Measurements from ENCODE around the gene ZBTB24.

The ZBTB24 gene

GRCh38 chr6:109458774-109459531, 24.1 kb downstream of the ZBTB24 start:
- H3K4me1 ChIP-seq (ENCODE audit: control insufficient read depth in 1 of 2, insufficient read depth in 2 of 2, low read length in 2 of 2) = peaks cover 30 to 37% of the 10 kb centered on the region in 2 donors
- H3K27ac ChIP-seq (ENCODE audit: low read depth, low read length) = no peak overlapping the region
- H3K4me3 ChIP-seq (ENCODE audit: low read depth in 1 of 2, low read length in 2 of 2) = no peak overlapping the region
- H3K36me3 ChIP-seq (ENCODE audit: control insufficient read depth in 1 of 2, insufficient read depth in 2 of 2, low read length in 2 of 2) = peaks cover 0 to 10% of the 10 kb centered on the region in 2 donors
- no peaks in the 10 kb centered on the region for H3K9me3 ChIP-seq (ENCODE audit: control insufficient read depth in 1 of 2, low read length in 2 of 2)
- H3K27me3 ChIP-seq (ENCODE audit: control insufficient read depth in 1 of 2, insufficient read depth in 2 of 2, low read length in 2 of 2) = no peaks in the 10 kb centered on the region
- H3K9ac ChIP-seq (ENCODE audit: low read depth in 1 of 2, low read length in 2 of 2) = peak overlapping the region in 1 of 2 donors; percentile 16

- Histone ChIP-seq H3K4me1 (ENCODE audit: control insufficient read depth in 1 of 2, insufficient read depth in 2 of 2, low read length in 2 of 2) (peaks cover 35 to 47% of the 10 kb centered on the region in 2 donors), H3K4me3 (ENCODE audit: low read depth in 1 of 2, low read length in 2 of 2) (peak overlapping the region; percentile 70 to 94), H3K36me3 (ENCODE audit: control insufficient read depth in 1 of 2, insufficient read depth in 2 of 2, low read length in 2 of 2) (peaks cover 0 to 19% of the 10 kb centered on the region in 2 donors), H3K9me3 (ENCODE audit: control insufficient read depth in 1 of 2, low read length in 2 of 2) (no peaks in the 10 kb centered on the region), H3K9ac (ENCODE audit: low read depth in 1 of 2, low read length in 2 of 2) (peak overlapping the region; percentile 32 to 76), H3K27me3 (ENCODE audit: control insufficient read depth in 1 of 2, insufficient read depth in 2 of 2, low read length in 2 of 2) (no peaks in the 10 kb centered on the region), H3K27ac (ENCODE audit: low read depth, low read length) (no peak overlapping the region)
Measured at GRCh38 chr6:109457562-109457996, 25.4 kb downstream of the ZBTB24 start.

GRCh38 chr6:109456710-109457561, 26.1 kb downstream of the ZBTB24 start:
- Histone ChIP-seq H3K36me3 (ENCODE audit: control insufficient read depth in 1 of 2, insufficient read depth in 2 of 2, low read length in 2 of 2) (peaks cover 5 to 22% of the 10 kb centered on the region in 2 donors), H3K27me3 (ENCODE audit: control insufficient read depth in 1 of 2, insufficient read depth in 2 of 2, low read length in 2 of 2) (no peaks in the 10 kb centered on the region), H3K4me3 (ENCODE audit: low read depth in 1 of 2, low read length in 2 of 2) (peak overlapping the region; percentile 70 to 94), H3K27ac (ENCODE audit: low read depth, low read length) (peak overlapping the region; percentile 77), H3K9me3 (ENCODE audit: control insufficient read depth in 1 of 2, low read length in 2 of 2) (no peaks in the 10 kb centered on the region), H3K9ac (ENCODE audit: low read depth in 1 of 2, low read length in 2 of 2) (peak overlapping the region; percentile 32 to 76), H3K4me1 (ENCODE audit: control insufficient read depth in 1 of 2, insufficient read depth in 2 of 2, low read length in 2 of 2) (peaks cover 35 to 47% of the 10 kb centered on the region in 2 donors)

- Histone ChIP-seq H3K36me3 (ENCODE audit: control insufficient read depth in 1 of 2, insufficient read depth in 2 of 2, low read length in 2 of 2) (peaks cover 11 to 21% of the 10 kb centered on the region in 2 donors), H3K9me3 (ENCODE audit: control insufficient read depth in 1 of 2, low read length in 2 of 2) (no peaks in the 10 kb centered on the region), H3K4me3 (ENCODE audit: low read depth in 1 of 2, low read length in 2 of 2) (peak overlapping the region; percentile 70 to 94), H3K4me1 (ENCODE audit: control insufficient read depth in 1 of 2, insufficient read depth in 2 of 2, low read length in 2 of 2) (peaks cover 35 to 47% of the 10 kb centered on the region in 2 donors), H3K27me3 (ENCODE audit: control insufficient read depth in 1 of 2, insufficient read depth in 2 of 2, low read length in 2 of 2) (no peaks in the 10 kb centered on the region), H3K9ac (ENCODE audit: low read depth in 1 of 2, low read length in 2 of 2) (peak overlapping the region; percentile 32 to 76), H3K27ac (ENCODE audit: low read depth, low read length) (peak overlapping the region; percentile 77)
Measured at GRCh38 chr6:109456111-109456583, 26.9 kb downstream of the ZBTB24 start.

- Histone ChIP-seq H3K4me1 (ENCODE audit: control insufficient read depth in 1 of 2, insufficient read depth in 2 of 2, low read length in 2 of 2) (peaks cover 35 to 47% of the 10 kb centered on the region in 2 donors), H3K36me3 (ENCODE audit: control insufficient read depth in 1 of 2, insufficient read depth in 2 of 2, low read length in 2 of 2) (peaks cover 11 to 22% of the 10 kb centered on the region in 2 donors), H3K27ac (ENCODE audit: low read depth, low read length) (peak within 1 kb of the TSS; percentile 83), H3K4me3 (ENCODE audit: low read depth in 1 of 2, low read length in 2 of 2) (peak within 1 kb of the TSS; percentile 80 to 94), H3K27me3 (ENCODE audit: control insufficient read depth in 1 of 2, insufficient read depth in 2 of 2, low read length in 2 of 2) (no peaks in the 10 kb centered on the region), H3K9me3 (ENCODE audit: control insufficient read depth in 1 of 2, low read length in 2 of 2) (no peaks in the 10 kb centered on the region), H3K9ac (ENCODE audit: low read depth in 1 of 2, low read length in 2 of 2) (peak within 1 kb of the TSS; percentile 85 to 96)
Measured at GRCh38 chr6:109455437-109456110, 27.4 kb downstream of the ZBTB24 start, which contains the start of gene MICAL1. Gene MICAL1 (minus strand): TSS chr6:109455772. CDS start chr6:109454196, 1,576 bp downstream.

GRCh38 chr6:109454496-109455436, 28.3 kb downstream of the ZBTB24 start:
- H3K27ac ChIP-seq (ENCODE audit: low read depth, low read length) = peak overlapping the region; percentile 83
- H3K9ac ChIP-seq (ENCODE audit: low read depth in 1 of 2, low read length in 2 of 2) = peak overlapping the region; percentile 85 to 96
- no peaks in the 10 kb centered on the region for H3K9me3 ChIP-seq (ENCODE audit: control insufficient read depth in 1 of 2, low read length in 2 of 2)
- H3K4me3 ChIP-seq (ENCODE audit: low read depth in 1 of 2, low read length in 2 of 2) = peak overlapping the region; percentile 80 to 94
- peaks cover 35 to 47% of the 10 kb centered on the region in 2 donors for H3K4me1 ChIP-seq (ENCODE audit: control insufficient read depth in 1 of 2, insufficient read depth in 2 of 2, low read length in 2 of 2)
- H3K27me3 ChIP-seq (ENCODE audit: control insufficient read depth in 1 of 2, insufficient read depth in 2 of 2, low read length in 2 of 2) = no peaks in the 10 kb centered on the region
- peaks cover 11 to 25% of the 10 kb centered on the region in 2 donors for H3K36me3 ChIP-seq (ENCODE audit: control insufficient read depth in 1 of 2, insufficient read depth in 2 of 2, low read length in 2 of 2)

GRCh38 chr6:109453594-109454495, 29.2 kb downstream of the ZBTB24 start:
- peaks cover 29 to 42% of the 10 kb centered on the region in 2 donors for H3K4me1 ChIP-seq (ENCODE audit: control insufficient read depth in 1 of 2, insufficient read depth in 2 of 2, low read length in 2 of 2)
- H3K27ac ChIP-seq (ENCODE audit: low read depth, low read length) = peak overlapping the region; percentile 45
- peaks cover 11 to 25% of the 10 kb centered on the region in 2 donors for H3K36me3 ChIP-seq (ENCODE audit: control insufficient read depth in 1 of 2, insufficient read depth in 2 of 2, low read length in 2 of 2)
- no peaks in the 10 kb centered on the region for H3K9me3 ChIP-seq (ENCODE audit: control insufficient read depth in 1 of 2, low read length in 2 of 2)
- H3K9ac ChIP-seq (ENCODE audit: low read depth in 1 of 2, low read length in 2 of 2) = peak overlapping the region; percentile 85 to 96
- peak overlapping the region; percentile 80 to 94 for H3K4me3 ChIP-seq (ENCODE audit: low read depth in 1 of 2, low read length in 2 of 2)
- H3K27me3 ChIP-seq (ENCODE audit: control insufficient read depth in 1 of 2, insufficient read depth in 2 of 2, low read length in 2 of 2) = no peaks in the 10 kb centered on the region

GRCh38 chr6:109453156-109453555, 29.9 kb downstream of the ZBTB24 start:
- Histone ChIP-seq H3K9ac (ENCODE audit: low read depth in 1 of 2, low read length in 2 of 2) (peak overlapping the region in 1 of 2 donors; percentile 18), H3K4me1 (ENCODE audit: control insufficient read depth in 1 of 2, insufficient read depth in 2 of 2, low read length in 2 of 2) (peaks cover 25 to 35% of the 10 kb centered on the region in 2 donors), H3K27me3 (ENCODE audit: control insufficient read depth in 1 of 2, insufficient read depth in 2 of 2, low read length in 2 of 2) (no peaks in the 10 kb centered on the region), H3K9me3 (ENCODE audit: control insufficient read depth in 1 of 2, low read length in 2 of 2) (no peaks in the 10 kb centered on the region), H3K4me3 (ENCODE audit: low read depth in 1 of 2, low read length in 2 of 2) (no peak overlapping the region), H3K27ac (ENCODE audit: low read depth, low read length) (no peak overlapping the region), H3K36me3 (ENCODE audit: control insufficient read depth in 1 of 2, insufficient read depth in 2 of 2, low read length in 2 of 2) (peaks cover 14 to 25% of the 10 kb centered on the region in 2 donors)

Measured in duodenal mucosa (tissue), 2 donors.